GM12878 (cell line): ENCODE measurements around the gene ZSWIM5. TPM values are rescaled to one million over a fixed set of nuclear protein-coding genes. Genes with fewer than 3 reads are reported as not detected.
"Not testable (repeated sequence)": the region's sequence is repeated elsewhere in the genome, so short reads cannot be mapped to it uniquely, and the experiment has no call there.

ENCODE experiments used
- ATAC-seq: fragments of 200-7000 bp; cut with Tn5 transposase; 3 replicates; pipeline ENCODE4 v1.9.1; 2020; ENCODE audit warnings: mild to moderate bottlenecking, moderate library complexity
- BruUV-seq: library from RNA; stranded (reverse); fragments of 400-500 nt; replicated peaks from 2 replicates; lab custom pipeline; 2021; lab: Mats Ljungman, UMichigan
- CTCF ChIA-PET: fragments of 300-600 bp; sonication (Branson Sonifier 250); formaldehyde crosslinking; extraction: SDS; loops from one replicate; lab custom pipeline; 2021; ENCODE audit warnings: inconsistent platforms; lab: Yijun Ruan, JAX
- POLR2A ChIA-PET: fragments of 350-600 bp; formaldehyde crosslinking; extraction: SDS; loops from one replicate; lab custom pipeline; 2021; ENCODE audit warnings: inconsistent platforms; lab: Charles Lee
- RAD21 ChIA-PET: fragments of 300-600 bp; sonication (Branson Sonifier 250); formaldehyde crosslinking; loops from one replicate; lab custom pipeline; 2023; ENCODE audit warnings: antibody characterized with exemption; ENCODE audit not compliant: unreplicated experiment; lab: Charles Lee
- SMC1A ChIA-PET: fragments of 300-600 bp; sonication (Branson Sonifier 250); formaldehyde crosslinking; loops from one replicate; lab custom pipeline; 2023; ENCODE audit not compliant: unreplicated experiment, uncharacterized antibody; lab: Charles Lee
- DNase-seq: peaks from one replicate; pipeline ENCODE4 v3.0.0-alpha.2; 2011; ENCODE audit warnings: low read depth, low spot score
- FAIRE-seq: peaks from 3 replicates; lab custom pipeline; 2011; peaks lifted over from hg19 to GRCh38; lab: Jason Lieb, UNC
- H2AFZ ChIP-seq: 2 replicates; pipeline ENCODE4 v1.6.0; 2011; ENCODE audit warnings: low read depth, low read length, control low read depth; ENCODE audit not compliant: control insufficient read depth
- H3K27ac ChIP-seq: 2 replicates; pipeline ENCODE4 v1.5.1; 2011; ENCODE audit warnings: control low read depth; ENCODE audit not compliant: control insufficient read depth, insufficient read depth
- H3K27me3 ChIP-seq, 2 experiments: replicated peaks in 1 of 2; 2 replicates each; pipeline versions ENCODE4 v1.6.0 to v1.6.1; 2011; ENCODE audit warnings: low read length in 1 of 2; ENCODE audit not compliant: control insufficient read depth in 2 of 2, insufficient read depth in 2 of 2
- H3K36me3 ChIP-seq, 2 experiments: 2 replicates each; pipeline ENCODE4 v1.5.1; 2011; ENCODE audit warnings: low read length in 1 of 2; ENCODE audit not compliant: control insufficient read depth in 2 of 2, insufficient read depth in 2 of 2
- H3K4me1 ChIP-seq: 2 replicates; pipeline ENCODE4 v1.6.1; 2011; ENCODE audit warnings: mild to moderate bottlenecking, low read length, moderate library complexity, mixed read lengths; ENCODE audit not compliant: control insufficient read depth, insufficient read depth
- H3K4me2 ChIP-seq: 2 replicates; pipeline ENCODE4 v1.6.0; 2011; ENCODE audit warnings: control low read depth; ENCODE audit not compliant: control insufficient read depth, insufficient read depth
- H3K4me3 ChIP-seq: fragments of 200-600 bp; sonication (generic); 2 replicates; pipeline ENCODE4 v1.5.1; 2016
- H3K79me2 ChIP-seq: 2 replicates; pipeline ENCODE4 v1.6.0; 2011; ENCODE audit warnings: low read length; ENCODE audit not compliant: control insufficient read depth, insufficient read depth
- H3K9ac ChIP-seq: 2 replicates; pipeline ENCODE4 v1.8.0; 2011; ENCODE audit warnings: low read length, control low read depth, mixed read lengths; ENCODE audit not compliant: control insufficient read depth, insufficient read depth
- H3K9me3 ChIP-seq: replicated peaks from 3 replicates; pipeline ENCODE4 v1.5.1; 2011; ENCODE audit warnings: mild to moderate bottlenecking, low read length; ENCODE audit not compliant: control insufficient read depth, insufficient read depth
- H4K20me1 ChIP-seq: 2 replicates; pipeline ENCODE4 v1.6.0; 2011; ENCODE audit not compliant: control insufficient read depth, insufficient read depth
- BACH1 ChIP-seq: fragments of 450-650 bp; IDR thresholded peaks from 2 replicates; pipeline ENCODE4 v1.6.1; 2017; ENCODE audit warnings: mild to moderate bottlenecking, borderline replicate concordance
- CEBPZ ChIP-seq: fragments of 150-350 bp; IDR thresholded peaks from 2 replicates; pipeline ENCODE4 v1.6.1; 2016; ENCODE audit warnings: low read depth, low read length
- EGR1 ChIP-seq, 2 experiments: IDR thresholded peaks; 1 replicate in 1 of 2; 2 replicates in 1 of 2; pipeline ENCODE4 v1.6.1; 2011 to 2012; ENCODE audit warnings: low read depth in 2 of 2, low read length in 2 of 2, borderline replicate concordance in 1 of 2, mild to moderate bottlenecking in 1 of 2, moderate library complexity in 1 of 2
- IKZF2 ChIP-seq, 2 experiments: fragments of 450-650 bp; IDR thresholded peaks; 2 replicates each; pipeline ENCODE4 v1.6.1; 2017; ENCODE audit warnings: mild to moderate bottlenecking in 2 of 2, moderate library complexity in 2 of 2
- JUND ChIP-seq: IDR thresholded peaks from 2 replicates; pipeline ENCODE4 v1.6.1; 2012; ENCODE audit warnings: low read depth, mild to moderate bottlenecking, low read length, improper control_type of control experiment, moderate library complexity
- RB1 ChIP-seq: fragments of 450-650 bp; formaldehyde crosslinking; IDR thresholded peaks from 2 replicates; pipeline ENCODE4 v1.6.1; 2017; ENCODE audit warnings: mild to moderate bottlenecking, borderline replicate concordance
- RBBP5 ChIP-seq: fragments of 200-600 bp; sonication (generic); conservative IDR thresholded peaks from 2 replicates; pipeline ENCODE4 v1.6.1; 2016
- WGBS: methylation state at CpG from one replicate; pipeline ENCODE4 v1.1.6; 2016; ENCODE audit warnings: low lambda C conversion rate; ENCODE audit not compliant: insufficient replicate concordance, insufficient coverage; ENCODE audit errors: missing lambda C conversion rate; 5-methylcytosine and 5-hydroxymethylcytosine counted together
- in situ Hi-C: fragments of 300-500 bp; cut with MboI; formaldehyde crosslinking; loops from 9 replicates; pipeline ENCODE4 v1.14.3; 2018; ENCODE audit warnings: mixed read lengths
- intact Hi-C: fragments of 100-400 bp; cut with micrococcal nuclease; formaldehyde crosslinking; loops from one replicate; pipeline ENCODE4 v1.14.2; 2022; ENCODE audit not compliant: unreplicated experiment
- polyA plus RNA-seq, 11 experiments: library from polyadenylated mRNA; depleted of rRNA in 4 of 11; unstranded in 6 of 11; stranded (reverse) in 5 of 11; fragments of >200 nt; fragmentation: Nextera tagmentation in 4 of 11; fragmentation: Illumina TruSeq in 1 of 11; extraction: Ambion mirVana in 4 of 11; extraction: Trizol in 1 of 11; gene quantifications; 1 replicate in 1 of 11; 2 replicates in 10 of 11; pipeline versions ENCODE4 v1.2.1 to v1.2.3, GENCODE V29; 2011 to 2016; ENCODE audit warnings: inconsistent platforms in 2 of 11, missing spikeins in 2 of 11, low read depth in 1 of 11
- total RNA-seq, 4 experiments: library from RNA; depleted of rRNA in 3 of 4; stranded (reverse); fragments of >200 nt in 3 of 4; fragmentation: Illumina TruSeq in 1 of 4; extraction: Trizol in 1 of 4; gene quantifications; 2 replicates each; pipeline versions ENCODE4 v1.2.1 to v1.2.3, GENCODE V29; 2013 to 2021

The ZSWIM5 gene
- total and polyA plus RNA-seq, 10 of the 15 experiments (the other 5 are each of a cell fraction or from before 2014, with no cell fraction given), result 0.07 to 0.97 (median 0.34) TPM; not detected in 1

GRCh38 chr1:45162041-45163035 is 44.1 kb downstream of the ZSWIM5 start:
- H4K20me1 ChIP-seq, H3K27ac ChIP-seq, CTCF ChIA-PET, DNase-seq, SMC1A ChIA-PET, RAD21 ChIA-PET, H3K9me3 ChIP-seq, H3K9ac ChIP-seq, FAIRE-seq, H3K27me3 ChIP-seq, intact Hi-C loops, BruUV-seq, H3K4me2 ChIP-seq, H3K36me3 ChIP-seq, H3K4me1 ChIP-seq, ATAC-seq, H2AFZ ChIP-seq, H3K4me3 ChIP-seq, in situ Hi-C loops, POLR2A ChIA-PET, H3K79me2 ChIP-seq: not testable (repeated sequence)
- WGBS, result 24% methylated on average over 14 of the region's 14 CpGs

GRCh38 chr1:45155957-45156356 is 50.4 kb downstream of the ZSWIM5 start:
- no peaks in the 10 kb centered on the region for H3K9me3 ChIP-seq
- H3K4me1 ChIP-seq, result no peaks in the 10 kb centered on the region
- H3K27me3 ChIP-seq, result no peaks in the 10 kb centered on the region
- FAIRE-seq (no peak), DNase-seq (no peak), ATAC-seq (no peak)
- no peak for TF ChIP-seq CEBPZ
- no peak for TF ChIP-seq JUND
- TF ChIP-seq IKZF2 (IDR thresholded peaks at IDR 0.05), result no peak
- no peak for TF ChIP-seq EGR1 (IDR thresholded peaks at IDR 0.05; ENCODE audit: borderline replicate concordance in 1 of 2, low read depth in 2 of 2, low read length in 2 of 2)
- TF ChIP-seq RBBP5, result no peak
- no peak for TF ChIP-seq BACH1
- no peak for TF ChIP-seq RB1
- in situ Hi-C loops, result no loop called here
- intact Hi-C loops, result no loop called here
- ChIA-PET SMC1A (no interaction called here), CTCF (no interaction called here), POLR2A (no interaction called here), RAD21 (no interaction called here)
- H3K9ac ChIP-seq, result no peak overlapping the region
- H2AFZ ChIP-seq, result no peak overlapping the region
- BruUV-seq, result no TSS peak
- H3K4me2 ChIP-seq, result no peak overlapping the region
- no peak overlapping the region for H3K4me3 ChIP-seq
- no peaks in the 10 kb centered on the region for H4K20me1 ChIP-seq
- H3K79me2 ChIP-seq, result no peaks in the 10 kb centered on the region
- no peak overlapping the region for H3K27ac ChIP-seq
- H3K36me3 ChIP-seq, result no peaks in the 10 kb centered on the region
